HL-60 (cell line): ENCODE results near the gene NBAS.

Source experiments
- GABPA ChIP-seq: IDR thresholded peaks from 2 replicates; pipeline ENCODE4 v1.6.1; 2012; ENCODE audit warnings: low read depth
- POLR2AphosphoS5 ChIP-seq: IDR thresholded peaks from 2 replicates; pipeline ENCODE4 v1.6.1; 2012; ENCODE audit warnings: low read depth
- SPI1 ChIP-seq: IDR thresholded peaks from 2 replicates; pipeline ENCODE4 v1.6.1; 2012; ENCODE audit warnings: low read depth, mild to moderate bottlenecking, borderline replicate concordance
- TF ChIP-seq, protein P1 (sequence below): IDR thresholded peaks from one replicate; pipeline ENCODE4 v1.5.1; 2011; ENCODE audit warnings: low read length, control low read depth, inconsistent platforms; ENCODE audit not compliant: insufficient read depth
- TF ChIP-seq, protein P2 (sequence below): IDR thresholded peaks from 2 replicates; pipeline ENCODE4 v1.6.1; 2012; ENCODE audit warnings: low read depth; ENCODE audit not compliant: insufficient replicate concordance

DNA sequence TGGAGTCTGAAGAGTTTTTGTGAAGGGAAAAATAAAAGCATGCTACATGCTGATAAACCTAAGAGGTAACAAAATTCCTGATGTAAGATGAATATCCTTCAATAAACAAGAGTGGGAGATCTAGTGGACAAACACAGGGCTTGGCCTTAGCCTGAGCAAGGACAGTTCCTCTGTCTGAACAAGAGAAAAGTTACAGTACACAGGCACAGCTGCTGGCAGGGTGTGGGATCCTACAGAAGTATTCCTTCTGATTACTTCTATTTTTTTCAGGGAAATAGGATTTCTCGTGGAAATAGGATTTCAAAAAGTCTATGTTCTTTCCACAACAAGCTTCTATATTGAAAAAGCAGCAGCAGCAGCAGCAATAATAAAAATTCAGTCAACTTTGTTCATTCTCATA is 54.1 kb downstream of the NBAS start:
- TF ChIP-seq, protein P1, sequence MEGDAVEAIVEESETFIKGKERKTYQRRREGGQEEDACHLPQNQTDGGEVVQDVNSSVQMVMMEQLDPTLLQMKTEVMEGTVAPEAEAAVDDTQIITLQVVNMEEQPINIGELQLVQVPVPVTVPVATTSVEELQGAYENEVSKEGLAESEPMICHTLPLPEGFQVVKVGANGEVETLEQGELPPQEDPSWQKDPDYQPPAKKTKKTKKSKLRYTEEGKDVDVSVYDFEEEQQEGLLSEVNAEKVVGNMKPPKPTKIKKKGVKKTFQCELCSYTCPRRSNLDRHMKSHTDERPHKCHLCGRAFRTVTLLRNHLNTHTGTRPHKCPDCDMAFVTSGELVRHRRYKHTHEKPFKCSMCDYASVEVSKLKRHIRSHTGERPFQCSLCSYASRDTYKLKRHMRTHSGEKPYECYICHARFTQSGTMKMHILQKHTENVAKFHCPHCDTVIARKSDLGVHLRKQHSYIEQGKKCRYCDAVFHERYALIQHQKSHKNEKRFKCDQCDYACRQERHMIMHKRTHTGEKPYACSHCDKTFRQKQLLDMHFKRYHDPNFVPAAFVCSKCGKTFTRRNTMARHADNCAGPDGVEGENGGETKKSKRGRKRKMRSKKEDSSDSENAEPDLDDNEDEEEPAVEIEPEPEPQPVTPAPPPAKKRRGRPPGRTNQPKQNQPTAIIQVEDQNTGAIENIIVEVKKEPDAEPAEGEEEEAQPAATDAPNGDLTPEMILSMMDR, result no peak
- TF ChIP-seq POLR2AphosphoS5, result no peak
- TF ChIP-seq, protein P2, sequence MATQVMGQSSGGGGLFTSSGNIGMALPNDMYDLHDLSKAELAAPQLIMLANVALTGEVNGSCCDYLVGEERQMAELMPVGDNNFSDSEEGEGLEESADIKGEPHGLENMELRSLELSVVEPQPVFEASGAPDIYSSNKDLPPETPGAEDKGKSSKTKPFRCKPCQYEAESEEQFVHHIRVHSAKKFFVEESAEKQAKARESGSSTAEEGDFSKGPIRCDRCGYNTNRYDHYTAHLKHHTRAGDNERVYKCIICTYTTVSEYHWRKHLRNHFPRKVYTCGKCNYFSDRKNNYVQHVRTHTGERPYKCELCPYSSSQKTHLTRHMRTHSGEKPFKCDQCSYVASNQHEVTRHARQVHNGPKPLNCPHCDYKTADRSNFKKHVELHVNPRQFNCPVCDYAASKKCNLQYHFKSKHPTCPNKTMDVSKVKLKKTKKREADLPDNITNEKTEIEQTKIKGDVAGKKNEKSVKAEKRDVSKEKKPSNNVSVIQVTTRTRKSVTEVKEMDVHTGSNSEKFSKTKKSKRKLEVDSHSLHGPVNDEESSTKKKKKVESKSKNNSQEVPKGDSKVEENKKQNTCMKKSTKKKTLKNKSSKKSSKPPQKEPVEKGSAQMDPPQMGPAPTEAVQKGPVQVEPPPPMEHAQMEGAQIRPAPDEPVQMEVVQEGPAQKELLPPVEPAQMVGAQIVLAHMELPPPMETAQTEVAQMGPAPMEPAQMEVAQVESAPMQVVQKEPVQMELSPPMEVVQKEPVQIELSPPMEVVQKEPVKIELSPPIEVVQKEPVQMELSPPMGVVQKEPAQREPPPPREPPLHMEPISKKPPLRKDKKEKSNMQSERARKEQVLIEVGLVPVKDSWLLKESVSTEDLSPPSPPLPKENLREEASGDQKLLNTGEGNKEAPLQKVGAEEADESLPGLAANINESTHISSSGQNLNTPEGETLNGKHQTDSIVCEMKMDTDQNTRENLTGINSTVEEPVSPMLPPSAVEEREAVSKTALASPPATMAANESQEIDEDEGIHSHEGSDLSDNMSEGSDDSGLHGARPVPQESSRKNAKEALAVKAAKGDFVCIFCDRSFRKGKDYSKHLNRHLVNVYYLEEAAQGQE, result no peak
- no peak for TF ChIP-seq SPI1
- TF ChIP-seq GABPA, result no peak
